ENCODE measurements around the gene LDB2. TPM values are rescaled to one million over a fixed set of nuclear protein-coding genes. Genes with fewer than 3 reads are reported as not detected.

LDB2 gene
- total and polyA plus RNA-seq, 2 donors (not counting 3 experiments of a cell fraction or from before 2014, with no cell fraction given), result 127 to 223 TPM

DNA sequence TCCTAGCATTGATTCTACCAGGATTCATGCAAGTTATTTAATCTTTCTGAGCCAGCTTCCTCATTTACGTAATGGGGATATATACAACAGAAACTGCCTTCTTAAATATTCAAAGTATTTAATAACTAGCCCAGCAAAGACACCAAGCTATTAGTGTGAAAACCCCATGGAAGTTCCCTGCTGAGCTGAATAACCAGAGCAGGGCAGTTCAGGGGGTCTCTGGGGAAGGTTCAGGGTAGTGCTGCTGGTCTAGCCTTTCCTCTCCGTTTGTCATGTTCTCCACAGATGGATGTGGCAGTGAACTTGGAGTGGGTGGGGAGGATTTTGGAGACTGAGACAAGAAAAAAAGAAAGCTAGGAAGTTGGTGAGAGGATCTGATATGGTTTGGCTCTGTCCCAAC lies 431.4 kb downstream of the LDB2 start:
- Histone ChIP-seq H3K4me2 (ENCODE audit: insufficient read depth, low read length) (no peak overlapping the region), H4K20me1 (replicated peaks; ENCODE audit: control insufficient read depth, extremely low read depth, insufficient read depth, low read length) (no peaks in the 10 kb centered on the region), H3K36me3 (ENCODE audit: control insufficient read depth in 2 of 2, extremely low read depth in 1 of 2, insufficient read depth in 2 of 2, low read length in 2 of 2) (no peaks in the 10 kb centered on the region), H3K9me1 (replicated peaks; ENCODE audit: control insufficient read depth, extremely low read depth, insufficient read depth, low read length) (no peaks in the 10 kb centered on the region), H3K4me3 (replicated peaks in 1 of 3; ENCODE audit: insufficient read depth in 1 of 3, low read depth in 1 of 3, low read length in 3 of 3) (no peak overlapping the region), H2AFZ (ENCODE audit: low read depth, low read length) (no peak overlapping the region), H3K27me3 (ENCODE audit: control insufficient read depth in 2 of 2, insufficient read depth in 2 of 2, low read length in 2 of 2) (no peaks in the 10 kb centered on the region), H3K9me3 (replicated peaks; ENCODE audit: control insufficient read depth, insufficient read depth, low read length) (no peaks in the 10 kb centered on the region), H3K79me2 (ENCODE audit: control insufficient read depth, insufficient read depth, low read length) (no peaks in the 10 kb centered on the region), H3K27ac (ENCODE audit: insufficient read depth, low read depth, low read length) (no peak overlapping the region), H3K4me1 (ENCODE audit: control insufficient read depth, extremely low read depth, insufficient read depth, low read length) (no peaks in the 10 kb centered on the region), H3K9ac (replicated peaks; ENCODE audit: extremely low read depth, insufficient read depth, low read length) (no peak overlapping the region)
- ChIA-PET POLR2A (no interaction called here), CTCF (no interaction called here)
- intact Hi-C loops (cut with micrococcal nuclease), result no loop called here
- TF ChIP-seq, protein P1, sequence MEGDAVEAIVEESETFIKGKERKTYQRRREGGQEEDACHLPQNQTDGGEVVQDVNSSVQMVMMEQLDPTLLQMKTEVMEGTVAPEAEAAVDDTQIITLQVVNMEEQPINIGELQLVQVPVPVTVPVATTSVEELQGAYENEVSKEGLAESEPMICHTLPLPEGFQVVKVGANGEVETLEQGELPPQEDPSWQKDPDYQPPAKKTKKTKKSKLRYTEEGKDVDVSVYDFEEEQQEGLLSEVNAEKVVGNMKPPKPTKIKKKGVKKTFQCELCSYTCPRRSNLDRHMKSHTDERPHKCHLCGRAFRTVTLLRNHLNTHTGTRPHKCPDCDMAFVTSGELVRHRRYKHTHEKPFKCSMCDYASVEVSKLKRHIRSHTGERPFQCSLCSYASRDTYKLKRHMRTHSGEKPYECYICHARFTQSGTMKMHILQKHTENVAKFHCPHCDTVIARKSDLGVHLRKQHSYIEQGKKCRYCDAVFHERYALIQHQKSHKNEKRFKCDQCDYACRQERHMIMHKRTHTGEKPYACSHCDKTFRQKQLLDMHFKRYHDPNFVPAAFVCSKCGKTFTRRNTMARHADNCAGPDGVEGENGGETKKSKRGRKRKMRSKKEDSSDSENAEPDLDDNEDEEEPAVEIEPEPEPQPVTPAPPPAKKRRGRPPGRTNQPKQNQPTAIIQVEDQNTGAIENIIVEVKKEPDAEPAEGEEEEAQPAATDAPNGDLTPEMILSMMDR (IDR thresholded peaks at IDR 0.05; ENCODE audit: extremely low read depth in 1 of 2, insufficient read depth in 1 of 2, low read depth in 1 of 2, low read length in 2 of 2), result no peak
- TF ChIP-seq EZH2 (IDR thresholded peaks at IDR 0.05; ENCODE audit: borderline replicate concordance, low read depth, low read length, severe bottlenecking) (no peak), GATA2 (IDR thresholded peaks at IDR 0.05; ENCODE audit: insufficient read depth, insufficient read length, low read depth, low read length) (no peak), FOS (IDR thresholded peaks at IDR 0.05; ENCODE audit: borderline replicate concordance, insufficient read depth, low read length) (no peak), JUN (IDR thresholded peaks at IDR 0.05; ENCODE audit: borderline replicate concordance, insufficient read depth, insufficient read length, low read depth) (no peak), POLR2A (IDR thresholded peaks at IDR 0.05; ENCODE audit: low read depth, low read length) (no peak), POLR2AphosphoS5 (IDR thresholded peaks at IDR 0.05; ENCODE audit: insufficient read depth, low read depth, low read length) (no peak), MYC (IDR thresholded peaks at IDR 0.05; ENCODE audit: low read depth, low read length) (no peak)
- TF ChIP-seq, protein P2, sequence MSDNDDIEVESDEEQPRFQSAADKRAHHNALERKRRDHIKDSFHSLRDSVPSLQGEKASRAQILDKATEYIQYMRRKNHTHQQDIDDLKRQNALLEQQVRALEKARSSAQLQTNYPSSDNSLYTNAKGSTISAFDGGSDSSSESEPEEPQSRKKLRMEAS (IDR thresholded peaks at IDR 0.05; ENCODE audit: insufficient read depth, insufficient read length), result no peak
- FAIRE-seq (no peak), DNase-seq (ENCODE audit: low read depth, low spot score) (no peak)
- dilution Hi-C loops (cut with MboI; ENCODE audit: extremely low pct_ligation_motif_present, low sequenced_read_pairs), result no loop called here
- BruUV-seq (replicated peaks), result no TSS peak
